ENCODE data around the gene NEMF.
A peak's percentile ranks its signal among the peaks of the same experiment; 100 is the strongest.

The NEMF gene

DNA sequence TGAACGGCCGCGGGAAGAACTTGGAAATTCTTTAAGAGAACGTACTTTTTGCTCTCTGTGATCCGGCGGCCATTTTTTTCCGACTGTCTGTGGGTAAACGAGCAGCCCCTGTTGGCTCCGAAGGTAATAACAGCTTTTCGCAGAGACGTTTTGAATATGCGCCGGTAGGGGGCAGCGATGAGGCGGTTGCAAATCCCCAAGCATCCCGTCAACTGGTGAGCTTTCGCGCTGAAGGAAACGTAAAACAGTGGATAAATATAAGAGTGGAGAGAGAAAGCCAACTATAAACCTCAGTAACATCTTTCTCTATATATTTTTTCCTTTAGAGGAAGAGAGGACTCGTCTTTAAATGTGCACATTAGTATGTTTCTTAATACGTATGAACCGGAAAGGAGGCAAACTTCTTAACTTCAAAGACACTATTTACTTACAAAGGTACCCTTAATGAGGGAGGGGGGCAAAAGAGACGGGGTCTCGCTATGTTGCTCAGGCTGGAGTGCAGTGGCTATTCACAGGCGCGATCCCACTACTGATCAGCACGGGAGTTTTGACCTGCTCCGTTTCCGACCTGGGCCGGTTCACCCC, 9.6 kb upstream of the NEMF start:
- DNase-seq (ENCODE audit: low read depth): peak; percentile 82
- peak overlapping the region; percentile 88 for H3K4me3 ChIP-seq (ENCODE audit: low read length)
- TF ChIP-seq, protein P1, sequence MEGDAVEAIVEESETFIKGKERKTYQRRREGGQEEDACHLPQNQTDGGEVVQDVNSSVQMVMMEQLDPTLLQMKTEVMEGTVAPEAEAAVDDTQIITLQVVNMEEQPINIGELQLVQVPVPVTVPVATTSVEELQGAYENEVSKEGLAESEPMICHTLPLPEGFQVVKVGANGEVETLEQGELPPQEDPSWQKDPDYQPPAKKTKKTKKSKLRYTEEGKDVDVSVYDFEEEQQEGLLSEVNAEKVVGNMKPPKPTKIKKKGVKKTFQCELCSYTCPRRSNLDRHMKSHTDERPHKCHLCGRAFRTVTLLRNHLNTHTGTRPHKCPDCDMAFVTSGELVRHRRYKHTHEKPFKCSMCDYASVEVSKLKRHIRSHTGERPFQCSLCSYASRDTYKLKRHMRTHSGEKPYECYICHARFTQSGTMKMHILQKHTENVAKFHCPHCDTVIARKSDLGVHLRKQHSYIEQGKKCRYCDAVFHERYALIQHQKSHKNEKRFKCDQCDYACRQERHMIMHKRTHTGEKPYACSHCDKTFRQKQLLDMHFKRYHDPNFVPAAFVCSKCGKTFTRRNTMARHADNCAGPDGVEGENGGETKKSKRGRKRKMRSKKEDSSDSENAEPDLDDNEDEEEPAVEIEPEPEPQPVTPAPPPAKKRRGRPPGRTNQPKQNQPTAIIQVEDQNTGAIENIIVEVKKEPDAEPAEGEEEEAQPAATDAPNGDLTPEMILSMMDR (IDR thresholded peaks at IDR 0.05; ENCODE audit: insufficient read depth, low read depth, low read length, missing control alignments): peak; percentile 100

DNA sequence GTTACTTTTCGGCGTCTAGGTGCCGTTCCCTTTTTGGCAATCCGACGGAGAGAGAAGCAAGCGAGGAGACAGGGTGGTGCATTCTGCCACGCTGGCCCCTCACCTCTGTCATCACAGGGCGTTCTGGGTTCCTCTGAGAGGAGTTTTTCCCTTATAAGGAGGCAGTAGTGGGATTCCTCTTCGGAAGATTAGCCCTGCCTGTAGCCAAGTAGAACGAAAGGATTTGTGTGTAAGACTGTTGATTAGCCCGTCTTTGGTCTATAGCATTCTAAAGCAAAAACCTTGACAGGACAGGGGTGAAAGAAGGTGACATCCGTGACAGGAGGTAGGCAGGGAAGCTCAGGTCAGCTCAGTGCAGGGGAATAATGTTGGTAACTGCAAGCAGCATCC, 9.1 kb upstream of the NEMF start:
- TF ChIP-seq, protein P1 (IDR thresholded peaks at IDR 0.05; ENCODE audit: insufficient read depth, low read depth, low read length, missing control alignments): no peak
- DNase-seq (ENCODE audit: low read depth): peak; percentile 57
- H3K4me3 ChIP-seq (ENCODE audit: low read length): peak overlapping the region; percentile 88

DNA sequence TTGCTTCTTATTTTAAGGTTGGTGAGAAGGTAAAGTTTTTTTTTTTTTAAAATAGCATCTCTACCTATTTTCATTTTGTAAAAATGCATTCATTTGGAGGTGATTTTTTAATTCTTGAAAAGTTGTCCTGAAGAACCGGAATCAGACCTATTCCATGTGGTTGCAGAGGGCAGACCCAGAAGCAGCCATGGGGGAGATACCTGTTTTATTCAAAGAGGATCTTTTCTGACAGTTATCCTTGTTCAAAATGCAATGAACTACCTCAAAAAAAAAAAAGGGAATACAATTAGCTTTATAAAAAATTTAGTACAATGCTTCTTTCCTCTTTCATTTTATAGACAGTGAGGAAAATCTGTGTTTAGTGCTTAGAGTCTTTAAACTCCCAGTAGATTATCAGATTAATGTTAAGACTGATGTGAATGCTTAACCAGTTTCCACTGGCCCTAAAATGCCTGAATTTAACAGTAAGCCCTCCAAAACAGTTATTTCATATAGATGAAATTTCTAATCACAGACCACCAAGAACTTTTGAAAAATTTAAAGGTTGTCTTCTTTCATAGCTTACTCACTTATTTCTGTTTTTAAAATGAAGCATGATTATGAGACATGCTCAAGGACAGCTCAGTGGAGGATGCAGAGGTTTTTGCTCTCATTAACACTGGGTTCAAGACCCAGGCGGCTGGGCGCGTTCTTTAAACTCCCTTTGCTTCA, 8.6 kb upstream of the NEMF start:
- DNase-seq (ENCODE audit: low read depth): no peak
- H3K4me3 ChIP-seq (ENCODE audit: low read length): peak overlapping the region; percentile 88
- TF ChIP-seq, protein P1 (IDR thresholded peaks at IDR 0.05; ENCODE audit: insufficient read depth, low read depth, low read length, missing control alignments): no peak

DNA sequence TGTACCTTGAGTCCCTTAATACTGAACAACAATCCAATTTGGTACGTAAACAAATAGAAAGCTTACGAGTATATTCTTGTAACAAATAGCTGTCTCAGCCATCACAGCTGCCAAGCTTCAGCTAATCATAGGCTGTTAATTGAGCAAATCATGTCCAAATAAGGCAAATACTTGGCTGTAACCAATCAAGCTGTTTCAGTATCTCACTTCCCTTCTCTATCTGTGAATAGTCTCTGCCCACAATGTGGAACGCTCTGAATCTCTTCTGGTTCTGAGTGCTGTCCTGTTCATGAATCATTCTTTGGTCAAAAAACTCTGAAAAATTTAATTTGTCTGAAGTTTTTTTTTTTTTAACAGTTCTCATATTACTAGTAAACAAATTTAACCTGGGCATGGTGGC, 5.8 kb upstream of the NEMF start:
- no peak overlapping the region for H3K4me3 ChIP-seq (ENCODE audit: low read length)
- DNase-seq (ENCODE audit: low read depth): no peak
- TF ChIP-seq, protein P1 (IDR thresholded peaks at IDR 0.05; ENCODE audit: insufficient read depth, low read depth, low read length, missing control alignments): no peak

DNA sequence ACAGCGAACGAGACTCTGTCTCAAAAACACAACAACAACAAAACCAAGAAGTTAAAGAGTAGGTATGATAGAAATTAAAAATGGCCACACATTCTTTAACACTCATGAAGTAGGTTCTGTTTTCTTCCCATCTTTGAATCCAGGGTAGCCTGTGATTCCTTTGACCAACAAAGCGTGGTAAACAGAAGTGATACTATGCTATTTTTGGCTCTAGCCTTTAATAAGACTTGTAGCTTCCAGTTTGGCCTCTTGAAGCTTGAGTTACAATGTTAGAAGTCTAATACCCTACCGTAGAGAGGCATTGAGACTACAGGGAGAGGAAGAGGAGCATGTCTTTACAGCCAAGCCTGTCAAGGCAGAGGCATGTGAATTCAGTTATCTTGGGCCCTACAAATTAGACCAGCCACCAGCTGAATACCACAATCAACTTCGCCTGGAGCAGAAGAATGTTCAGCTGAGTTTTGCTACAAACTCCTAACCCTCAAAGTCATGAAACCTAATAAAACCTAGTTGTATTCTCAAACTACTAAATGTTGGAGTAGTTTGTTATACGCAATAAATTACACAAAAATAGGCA, 4.9 kb upstream of the NEMF start:
- no peak for DNase-seq (ENCODE audit: low read depth)
- H3K4me3 ChIP-seq (ENCODE audit: low read length): no peak overlapping the region
- TF ChIP-seq, protein P1 (IDR thresholded peaks at IDR 0.05; ENCODE audit: insufficient read depth, low read depth, low read length, missing control alignments): no peak

DNA sequence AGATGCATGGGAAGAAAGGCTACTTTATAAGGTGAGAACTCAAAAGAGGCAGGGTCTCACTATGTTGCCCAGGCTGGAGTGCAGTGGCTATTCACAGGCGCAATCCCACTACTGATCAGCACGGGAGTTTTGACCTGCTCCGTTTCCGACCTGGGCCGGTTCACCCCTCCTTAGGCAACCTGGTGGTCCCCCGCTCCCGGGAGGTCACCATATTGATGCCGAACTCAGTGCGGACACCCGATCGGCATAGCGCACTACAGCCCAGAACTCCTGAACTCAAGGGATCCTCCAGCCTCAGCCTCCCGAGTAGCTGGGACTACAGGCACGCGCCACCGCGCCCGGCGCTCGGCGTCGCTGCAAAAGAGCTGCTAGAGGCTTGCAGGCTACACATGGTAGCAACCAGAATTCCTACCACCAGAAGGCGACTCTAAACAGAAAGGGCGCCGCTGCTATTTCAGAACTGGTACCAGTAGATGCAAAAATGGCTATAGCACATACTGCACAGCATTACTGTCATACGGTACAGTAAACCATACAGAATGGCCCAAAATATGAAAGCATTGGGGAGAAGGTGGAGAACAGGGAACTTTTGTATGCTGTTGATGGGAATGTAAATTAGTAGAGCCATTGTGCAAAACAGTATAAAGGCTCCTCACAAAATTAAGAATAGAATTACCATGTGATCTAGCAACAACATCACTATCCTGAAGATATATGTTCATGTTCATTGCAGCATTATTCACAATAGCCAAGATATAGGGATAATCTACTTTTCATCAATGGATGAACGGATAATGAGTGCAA, 1.2 kb upstream of the NEMF start:
- DNase-seq (ENCODE audit: low read depth): peak; percentile 88
- H3K4me3 ChIP-seq (ENCODE audit: low read length): no peak overlapping the region
- TF ChIP-seq, protein P1 (IDR thresholded peaks at IDR 0.05; ENCODE audit: insufficient read depth, low read depth, low read length, missing control alignments): peak; percentile 80

All from epithelial cell of esophagus (primary cell).